IMR-90 (cell line): ENCODE results near the gene TRABD2A.

ENCODE experiments used
- BHLHE40 ChIP-seq: fragments of 150-350 bp; IDR thresholded peaks from 2 replicates; pipeline ENCODE4 v1.6.1; 2016; ENCODE audit warnings: mild to moderate bottlenecking, low read depth, low read length
- MAZ ChIP-seq: IDR thresholded peaks from 2 replicates; pipeline ENCODE4 v1.6.1; 2012; ENCODE audit warnings: low read depth, mild to moderate bottlenecking, low read length, improper control_type of control experiment, moderate library complexity, borderline replicate concordance
- POLR2A ChIP-seq: IDR thresholded peaks from 2 replicates; pipeline ENCODE4 v1.6.1; 2012; ENCODE audit warnings: mild to moderate bottlenecking, low read depth, low read length
- RAD21 ChIP-seq: IDR thresholded peaks from 2 replicates; pipeline ENCODE4 v1.6.1; 2012; ENCODE audit warnings: low read length, improper control_type of control experiment
- RFX5 ChIP-seq: IDR thresholded peaks from 2 replicates; pipeline ENCODE4 v1.8.0; 2012; ENCODE audit warnings: low read depth, mild to moderate bottlenecking, low read length, moderate library complexity
- SMC3 ChIP-seq: fragments of 150-350 bp; IDR thresholded peaks from 2 replicates; pipeline ENCODE4 v1.6.1; 2016; ENCODE audit warnings: low read depth, mild to moderate bottlenecking, antibody characterized with exemption, low read length, moderate library complexity
- TF ChIP-seq, protein P1 (sequence below): conservative IDR thresholded peaks from 2 replicates; pipeline ENCODE4 v1.5.1; 2012; ENCODE audit warnings: mild to moderate bottlenecking, low read depth, low read length, improper control_type of control experiment
- TF ChIP-seq, protein P2 (sequence below): fragments of 150-350 bp; IDR thresholded peaks from 2 replicates; pipeline ENCODE4 v1.6.1; 2017; ENCODE audit warnings: mild to moderate bottlenecking, antibody characterized with exemption, low read length, low read depth
- TF ChIP-seq, protein P3 (sequence below): fragments of 150-350 bp; IDR thresholded peaks from 2 replicates; pipeline ENCODE4 v1.6.1; 2016; ENCODE audit warnings: low read depth, mild to moderate bottlenecking, low read length, moderate library complexity, borderline replicate concordance

DNA sequence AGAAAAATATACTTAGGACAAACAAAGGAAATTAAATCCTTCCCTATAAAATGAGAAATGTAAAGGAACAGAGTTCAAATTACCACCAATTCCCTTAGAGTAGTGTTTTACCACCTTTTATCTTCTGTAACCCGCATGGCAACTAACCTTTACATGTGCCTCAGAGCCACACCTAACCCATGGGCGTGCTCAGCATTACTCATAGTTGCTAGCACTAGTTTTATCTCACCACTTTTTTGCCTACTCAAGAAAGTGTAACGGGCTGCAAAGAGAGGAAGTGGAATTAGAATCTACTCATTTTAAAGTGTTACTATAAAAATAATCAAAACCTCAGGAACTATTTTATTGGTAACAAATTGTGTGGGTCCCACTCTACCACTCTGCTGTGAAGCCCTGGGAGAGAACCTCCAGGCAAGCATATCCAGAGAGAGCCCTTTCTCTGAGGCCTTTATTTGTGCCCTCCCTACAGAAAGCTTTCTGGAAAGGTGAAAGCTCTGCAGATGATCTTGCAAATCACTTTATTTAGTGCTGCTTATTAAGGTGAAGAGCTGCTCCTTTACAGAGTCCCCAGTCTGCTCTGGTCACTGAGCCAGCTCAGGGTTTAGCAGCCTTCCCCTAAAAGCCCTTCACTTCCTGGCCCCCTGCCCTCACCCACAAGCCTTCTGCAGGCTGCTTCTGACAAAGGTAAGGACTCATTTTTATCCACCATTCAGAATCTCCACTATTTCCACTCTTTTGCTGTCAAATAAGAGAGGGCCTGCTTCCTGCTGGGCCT lies 98.8 kb downstream of the TRABD2A start:
- TF ChIP-seq, protein P1, sequence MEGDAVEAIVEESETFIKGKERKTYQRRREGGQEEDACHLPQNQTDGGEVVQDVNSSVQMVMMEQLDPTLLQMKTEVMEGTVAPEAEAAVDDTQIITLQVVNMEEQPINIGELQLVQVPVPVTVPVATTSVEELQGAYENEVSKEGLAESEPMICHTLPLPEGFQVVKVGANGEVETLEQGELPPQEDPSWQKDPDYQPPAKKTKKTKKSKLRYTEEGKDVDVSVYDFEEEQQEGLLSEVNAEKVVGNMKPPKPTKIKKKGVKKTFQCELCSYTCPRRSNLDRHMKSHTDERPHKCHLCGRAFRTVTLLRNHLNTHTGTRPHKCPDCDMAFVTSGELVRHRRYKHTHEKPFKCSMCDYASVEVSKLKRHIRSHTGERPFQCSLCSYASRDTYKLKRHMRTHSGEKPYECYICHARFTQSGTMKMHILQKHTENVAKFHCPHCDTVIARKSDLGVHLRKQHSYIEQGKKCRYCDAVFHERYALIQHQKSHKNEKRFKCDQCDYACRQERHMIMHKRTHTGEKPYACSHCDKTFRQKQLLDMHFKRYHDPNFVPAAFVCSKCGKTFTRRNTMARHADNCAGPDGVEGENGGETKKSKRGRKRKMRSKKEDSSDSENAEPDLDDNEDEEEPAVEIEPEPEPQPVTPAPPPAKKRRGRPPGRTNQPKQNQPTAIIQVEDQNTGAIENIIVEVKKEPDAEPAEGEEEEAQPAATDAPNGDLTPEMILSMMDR, result no peak
- TF ChIP-seq RAD21 (no peak), POLR2A (no peak), RFX5 (no peak), SMC3 (no peak), BHLHE40 (no peak), MAZ (no peak)
- TF ChIP-seq, protein P2, sequence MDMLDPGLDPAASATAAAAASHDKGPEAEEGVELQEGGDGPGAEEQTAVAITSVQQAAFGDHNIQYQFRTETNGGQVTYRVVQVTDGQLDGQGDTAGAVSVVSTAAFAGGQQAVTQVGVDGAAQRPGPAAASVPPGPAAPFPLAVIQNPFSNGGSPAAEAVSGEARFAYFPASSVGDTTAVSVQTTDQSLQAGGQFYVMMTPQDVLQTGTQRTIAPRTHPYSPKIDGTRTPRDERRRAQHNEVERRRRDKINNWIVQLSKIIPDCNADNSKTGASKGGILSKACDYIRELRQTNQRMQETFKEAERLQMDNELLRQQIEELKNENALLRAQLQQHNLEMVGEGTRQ, result no peak
- TF ChIP-seq, protein P3, sequence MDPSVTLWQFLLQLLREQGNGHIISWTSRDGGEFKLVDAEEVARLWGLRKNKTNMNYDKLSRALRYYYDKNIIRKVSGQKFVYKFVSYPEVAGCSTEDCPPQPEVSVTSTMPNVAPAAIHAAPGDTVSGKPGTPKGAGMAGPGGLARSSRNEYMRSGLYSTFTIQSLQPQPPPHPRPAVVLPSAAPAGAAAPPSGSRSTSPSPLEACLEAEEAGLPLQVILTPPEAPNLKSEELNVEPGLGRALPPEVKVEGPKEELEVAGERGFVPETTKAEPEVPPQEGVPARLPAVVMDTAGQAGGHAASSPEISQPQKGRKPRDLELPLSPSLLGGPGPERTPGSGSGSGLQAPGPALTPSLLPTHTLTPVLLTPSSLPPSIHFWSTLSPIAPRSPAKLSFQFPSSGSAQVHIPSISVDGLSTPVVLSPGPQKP, result no peak
